B cell (primary cell): Measurements from ENCODE around the gene EDNRA. TPM values are rescaled to one million over a fixed set of nuclear protein-coding genes. Genes with fewer than 3 reads are reported as not detected.

ENCODE experiments used
- ATAC-seq: fragments of 200-7000 bp; cut with Tn5 transposase; one replicate; pipeline ENCODE4 v1.10.0; 2021; ENCODE audit warnings: low read depth, mild to moderate bottlenecking, moderate number of reproducible peaks, moderate library complexity
- CTCF ChIA-PET: fragments of 350-600 bp; sonication (Branson Sonifier 250); formaldehyde crosslinking; loops from one replicate; lab custom pipeline; 2021; ENCODE audit warnings: antibody characterized with exemption, inconsistent platforms; lab: Charles Lee
- POLR2A ChIA-PET: fragments of 350-600 bp; sonication (Branson Sonifier 250); formaldehyde crosslinking; loops from one replicate; lab custom pipeline; 2021; ENCODE audit warnings: antibody characterized with exemption; lab: Charles Lee
- DNase-seq: peaks from one replicate; pipeline ENCODE4 v3.0.0; 2013
- H2AFZ ChIP-seq: 2 replicates; pipeline ENCODE4 v1.6.1; 2012; ENCODE audit warnings: mild to moderate bottlenecking, low read depth, low read length; ENCODE audit not compliant: insufficient read depth, poor library complexity, severe bottlenecking
- H3K27ac ChIP-seq, 2 donors: 1 replicate in 1 of 2; 2 replicates in 1 of 2; pipeline ENCODE4 v1.5.1; 2012 to 2013; ENCODE audit warnings: low read length in 2 of 2, mild to moderate bottlenecking in 2 of 2, moderate library complexity in 1 of 2
- H3K27me3 ChIP-seq, 4 experiments: fragments of 200-600 bp in 1 of 4; sonication (generic) in 1 of 4; replicated peaks in 1 of 4; 1 replicate in 2 of 4; 2 replicates in 2 of 4; pipeline versions ENCODE4 v1.6.1 to v1.7.0; 2013 to 2016; ENCODE audit warnings: low read length in 3 of 4, mild to moderate bottlenecking in 2 of 4, mixed read lengths in 1 of 4, moderate library complexity in 1 of 4; ENCODE audit not compliant: insufficient read depth in 4 of 4, control insufficient read depth in 3 of 4; ENCODE audit errors: control extremely low read depth in 1 of 4
- H3K36me3 ChIP-seq, 2 experiments: replicated peaks in 1 of 2; 1 replicate in 1 of 2; 2 replicates in 1 of 2; pipeline versions ENCODE4 v1.6.1 to v1.7.1; 2013; ENCODE audit warnings: low read length in 1 of 2; ENCODE audit not compliant: insufficient read depth in 2 of 2, control insufficient read depth in 1 of 2; ENCODE audit errors: control extremely low read depth in 1 of 2, extremely low read depth in 1 of 2
- H3K4me1 ChIP-seq, 2 donors: fragments of 200-600 bp in 1 of 2; sonication (generic) in 1 of 2; 1 replicate in 1 of 2; 2 replicates in 1 of 2; pipeline versions ENCODE4 v1.5.1 to v1.6.1; 2013 to 2017; ENCODE audit warnings: low read length in 2 of 2; ENCODE audit not compliant: control insufficient read depth in 2 of 2, insufficient read depth in 2 of 2
- H3K4me2 ChIP-seq: replicated peaks from 2 replicates; pipeline ENCODE3; 2012; ENCODE audit warnings: mild to moderate bottlenecking, low read depth, low read length; ENCODE audit not compliant: poor library complexity, severe bottlenecking
- H3K4me3 ChIP-seq, 5 experiments: fragments of 200-600 bp in 1 of 5; sonication (generic) in 1 of 5; 1 replicate in 3 of 5; 2 replicates in 2 of 5; pipeline versions ENCODE4 v1.5.1 to v1.7.0; 2011 to 2016; ENCODE audit warnings: low read length in 4 of 5, mild to moderate bottlenecking in 4 of 5, low read depth in 2 of 5, control low read depth in 1 of 5, moderate library complexity in 1 of 5; ENCODE audit not compliant: insufficient read depth in 1 of 5; ENCODE audit errors: control extremely low read depth in 1 of 5, extremely low read depth in 1 of 5
- H3K79me2 ChIP-seq: fragments of 200-600 bp; sonication (generic); one replicate; pipeline ENCODE4 v1.6.0; 2016; ENCODE audit warnings: low read length; ENCODE audit not compliant: control insufficient read depth, insufficient read depth
- H3K9ac ChIP-seq: fragments of 200-600 bp; sonication (generic); 2 replicates; pipeline ENCODE4 v1.6.1; 2017; ENCODE audit warnings: mild to moderate bottlenecking, low read length, moderate library complexity
- H3K9me3 ChIP-seq, 3 donors: one replicate each; pipeline versions ENCODE4 v1.6.1 to v1.7.1; 2013; ENCODE audit warnings: low read length in 2 of 3; ENCODE audit not compliant: control insufficient read depth in 2 of 3, insufficient read depth in 1 of 3; ENCODE audit errors: control extremely low read depth in 1 of 3
- H4K20me1 ChIP-seq: 2 replicates; pipeline ENCODE4 v1.6.0; 2012; ENCODE audit warnings: mild to moderate bottlenecking, low read length; ENCODE audit not compliant: insufficient read depth, control insufficient read depth, poor library complexity, severe bottlenecking
- H3K27ac Mint-ChIP-seq: one replicate; pipeline ENCODE4 v1.8.0; 2021; ENCODE audit warnings: mixed read lengths
- H3K27me3 Mint-ChIP-seq: one replicate; pipeline ENCODE4 v1.8.0; 2021; ENCODE audit warnings: mixed read lengths
- H3K4me1 Mint-ChIP-seq: one replicate; pipeline ENCODE4 v1.8.0; 2021; ENCODE audit warnings: mixed read lengths
- H3K4me3 Mint-ChIP-seq: one replicate; pipeline ENCODE4 v1.8.0; 2021; ENCODE audit warnings: mixed read lengths
- H3K9me3 Mint-ChIP-seq: one replicate; pipeline ENCODE4 v1.8.0; 2022; ENCODE audit warnings: mixed read lengths; ENCODE audit not compliant: insufficient read depth
- CTCF ChIP-seq: fragments of 200-600 bp; IDR thresholded peaks from one replicate; pipeline ENCODE4 v1.8.0; 2022; ENCODE audit warnings: antibody characterized with exemption, mild to moderate bottlenecking
- EZH2 ChIP-seq: IDR thresholded peaks from 2 replicates; pipeline ENCODE4 v1.6.1; 2012; ENCODE audit warnings: borderline replicate concordance, low read depth, mild to moderate bottlenecking, moderate library complexity, low read length; ENCODE audit not compliant: insufficient read depth, poor library complexity, severe bottlenecking
- WGBS: methylation state at CpG from one replicate; pipeline ENCODE4 v1.1.5; 2013; ENCODE audit warnings: missing lambda C conversion rate; ENCODE audit not compliant: insufficient coverage; 5-methylcytosine and 5-hydroxymethylcytosine counted together
- intact Hi-C: fragments of 100-400 bp; cut with micrococcal nuclease; formaldehyde crosslinking; loops from one replicate; pipeline ENCODE4 v1.10.0; 2022
- polyA plus RNA-seq: library from polyadenylated mRNA; depleted of rRNA; stranded (reverse); fragments of >200 nt; gene quantifications from 2 replicates; pipeline ENCODE4 v1.2.3, GENCODE V29; 2012
- total RNA-seq, 2 donors: library from RNA; stranded (reverse); fragments of 120-200 nt in 1 of 2; gene quantifications; 1 replicate in 1 of 2; 2 replicates in 1 of 2; pipeline versions ENCODE4 v1.2.3 to v1.2.4, GENCODE V29; 2013 to 2022

Gene EDNRA
- total and polyA plus RNA-seq, 2 donors (not counting 1 experiment from before 2014, with no cell fraction given), result not detected

- intact Hi-C loops, result no loop called here
- Mint-ChIP-seq H3K4me3 (no peak overlapping the region), H3K9me3 (no peaks in the 10 kb centered on the region), H3K27ac (no peak overlapping the region), H3K4me1 (no peaks in the 10 kb centered on the region), H3K27me3 (peaks cover 10% of the 10 kb centered on the region)
- Histone ChIP-seq H3K4me2 (no peak overlapping the region), H3K27ac (no peak overlapping the region), H3K79me2 (no peaks in the 10 kb centered on the region), H3K9ac (no peak overlapping the region), H3K27me3 (peaks cover 0 to 3% (median 0%) of the 10 kb centered on the region in 4 experiments), H3K9me3 (no peaks in the 10 kb centered on the region), H2AFZ (no peak overlapping the region), H3K4me1 (no peaks in the 10 kb centered on the region), H4K20me1 (no peaks in the 10 kb centered on the region), H3K36me3 (no peaks in the 10 kb centered on the region), H3K4me3 (no peak overlapping the region)
- ChIA-PET CTCF (no interaction called here), POLR2A (no interaction called here)
- TF ChIP-seq CTCF, result no peak
- no peak for TF ChIP-seq EZH2
- ATAC-seq (no peak), DNase-seq (no peak)
- WGBS, result no CpG with 5 or more reads among the region's 4 CpGs
Observed at GRCh38 chr4:147560625-147561024, 79.7 kb downstream of the EDNRA start.

- Histone ChIP-seq H3K9ac (no peak overlapping the region), H3K4me1 (no peaks in the 10 kb centered on the region), H3K4me2 (no peak overlapping the region), H3K27ac (no peak overlapping the region), H3K36me3 (no peaks in the 10 kb centered on the region), H3K4me3 (no peak overlapping the region), H3K27me3 (no peaks in the 10 kb centered on the region), H2AFZ (no peak overlapping the region), H3K9me3 (peaks cover 0 to 4% (median 0%) of the 10 kb centered on the region in 3 donors), H4K20me1 (no peaks in the 10 kb centered on the region), H3K79me2 (no peaks in the 10 kb centered on the region)
- no peak for TF ChIP-seq CTCF
- TF ChIP-seq EZH2, result no peak
- Mint-ChIP-seq H3K9me3 (no peaks in the 10 kb centered on the region), H3K27me3 (no peaks in the 10 kb centered on the region), H3K4me1 (no peaks in the 10 kb centered on the region), H3K27ac (no peak overlapping the region), H3K4me3 (no peak overlapping the region)
- intact Hi-C loops, result no loop called here
- ChIA-PET POLR2A (no interaction called here), CTCF (no interaction called here)
- DNase-seq, result no peak
- ATAC-seq, result no peak
Observed at GRCh38 chr4:147566762-147567161, 85.9 kb downstream of the EDNRA start.
